Transverse colon (tissue), 4 donors: ENCODE data around the gene IDNK. TPM values are rescaled to one million over a fixed set of nuclear protein-coding genes. Genes with fewer than 3 reads are reported as not detected.

ENCODE experiments used
- DNase-seq: peaks from one replicate; pipeline ENCODE4 v3.0.0-alpha.2; 2019
- H3K27ac ChIP-seq, 4 donors: fragments of 200-600 bp; sonication (generic); 2 replicates each; pipeline ENCODE4 v1.5.1; 2016 to 2018; ENCODE audit warnings: inconsistent platforms in 4 of 4
- H3K27me3 ChIP-seq: fragments of 200-600 bp; sonication (generic); 2 replicates; pipeline ENCODE4 v1.5.1; 2017; ENCODE audit warnings: inconsistent platforms
- H3K36me3 ChIP-seq, 4 donors: fragments of 200-600 bp; sonication (generic); 2 replicates each; pipeline ENCODE4 v1.5.1; 2017 to 2019; ENCODE audit warnings: inconsistent platforms in 4 of 4
- H3K4me1 ChIP-seq, 4 donors: fragments of 200-600 bp; sonication (generic); 2 replicates each; pipeline ENCODE4 v1.5.1; 2017 to 2020; ENCODE audit warnings: inconsistent platforms in 4 of 4
- H3K4me3 ChIP-seq, 4 donors: fragments of 200-600 bp; sonication (generic); 1 replicate in 1 of 4; 2 replicates in 3 of 4; pipeline versions ENCODE4 v1.5.1 to v1.6.1; 2017 to 2019; ENCODE audit warnings: inconsistent platforms in 4 of 4
- H3K9me3 ChIP-seq, 2 donors: fragments of 200-600 bp; sonication (generic); 2 replicates each; pipeline ENCODE4 v1.5.1; 2017 to 2019; ENCODE audit warnings: inconsistent platforms in 2 of 2
- CTCF ChIP-seq, 5 experiments: fragments of 200-600 bp in 3 of 5; fragments of 450-650 bp in 2 of 5; sonication (generic) in 3 of 5; IDR thresholded peaks; 1 replicate in 2 of 5; 2 replicates in 3 of 5; pipeline ENCODE4 v1.5.1; 2016 to 2017; ENCODE audit warnings: antibody characterized with exemption in 5 of 5, inconsistent platforms in 3 of 5, mild to moderate bottlenecking in 2 of 5, moderate library complexity in 1 of 5
- EP300 ChIP-seq: sonication (generic); formaldehyde crosslinking; IDR thresholded peaks from one replicate; pipeline ENCODE4 v1.6.1; 2017; ENCODE audit warnings: antibody characterized with exemption, low read depth
- POLR2A ChIP-seq: fragments of 450-650 bp; IDR thresholded peaks from one replicate; pipeline ENCODE4 v1.6.1; 2016; ENCODE audit warnings: antibody characterized with exemption, mild to moderate bottlenecking, moderate library complexity
- POLR2AphosphoS5 ChIP-seq, 3 donors: sonication (generic); formaldehyde crosslinking; IDR thresholded peaks; one replicate each; pipeline ENCODE4 v1.6.1; 2016; ENCODE audit warnings: antibody characterized with exemption in 3 of 3
- WGBS, 2 donors: methylation state at CpG; one replicate each; pipeline ENCODE4 v1.1.5; 2018; ENCODE audit warnings: low coverage in 1 of 2; 5-methylcytosine and 5-hydroxymethylcytosine counted together
- in situ Hi-C, 4 donors: fragments of 200-750 bp; cut with MboI; loops; one replicate each; pipeline versions ENCODE4 v1.15.0 to v1.15.1; 2017; ENCODE audit warnings: low sequenced_read_pairs in 3 of 4, low pct_ligation_motif_present in 1 of 4, low pct_unique_long_range_greater_than_20kb in 1 of 4
- intact Hi-C: fragments of 100-400 bp; cut with DNase I; formaldehyde crosslinking; loops from one replicate; pipeline ENCODE4 v1.15.1; 2023; ENCODE audit warnings: low total_unique reads
- total RNA-seq, 4 donors: library from RNA; depleted of rRNA; stranded (reverse); fragments of >200 nt; gene quantifications; one replicate each; pipeline ENCODE4 v1.1.0, GENCODE V29; 2016

Gene IDNK
- total RNA-seq, 4 donors from 2014 or later = 4.6 to 18.7 TPM; not detected in 2

- H3K27me3 ChIP-seq = no peaks in the 10 kb centered on the region
- H3K9me3 ChIP-seq = no peaks in the 10 kb centered on the region
- DNase-seq = no peak
- WGBS, 2 donors = 70 to 73% methylated on average over 4 to 8 of the region's 8 CpGs
- H3K4me3 ChIP-seq = no peak overlapping the region
- peaks cover 0 to 7% (median under 1%) of the 10 kb centered on the region in 4 donors for H3K36me3 ChIP-seq
- in situ Hi-C loops = no loop called here
- no peaks in the 10 kb centered on the region for H3K4me1 ChIP-seq
- intact Hi-C loops = no loop called here
- TF ChIP-seq POLR2AphosphoS5 (IDR thresholded peaks at IDR 0.05) (no peak), CTCF (IDR thresholded peaks at IDR 0.05) (no peak), POLR2A (no peak), EP300 (no peak)
- H3K27ac ChIP-seq = no peak overlapping the region
Observed at GRCh38 chr9:83646500-83647239, 23.7 kb downstream of the IDNK start.

GRCh38 chr9:83649080-83649479 is 26.1 kb downstream of the IDNK start:
- Histone ChIP-seq H3K27me3 (no peaks in the 10 kb centered on the region), H3K4me1 (no peaks in the 10 kb centered on the region), H3K27ac (no peak overlapping the region), H3K4me3 (no peak overlapping the region), H3K36me3 (peaks cover 0 to 13% (median 6%) of the 10 kb centered on the region in 4 donors), H3K9me3 (no peaks in the 10 kb centered on the region)
- TF ChIP-seq CTCF (IDR thresholded peaks at IDR 0.05) = peak; percentile 68 to 80 (median 75)
- no peak for TF ChIP-seq EP300
- no peak for TF ChIP-seq POLR2AphosphoS5 (IDR thresholded peaks at IDR 0.05)
- no peak for TF ChIP-seq POLR2A
- peak; percentile 70 for DNase-seq
- in situ Hi-C loops (no loop called here), intact Hi-C loops (no loop called here)
- WGBS, 2 donors = 31 to 67% methylated on average over 2 to 8 of the region's 8 CpGs

- in situ Hi-C loops (no loop called here), intact Hi-C loops (no loop called here)
- Histone ChIP-seq H3K27me3 (no peaks in the 10 kb centered on the region), H3K36me3 (peaks cover 0 to 14% (median 6%) of the 10 kb centered on the region in 4 donors), H3K4me3 (no peak overlapping the region), H3K9me3 (no peaks in the 10 kb centered on the region), H3K4me1 (no peaks in the 10 kb centered on the region), H3K27ac (no peak overlapping the region)
- peak in 1 of 5 experiments; percentile 5 for TF ChIP-seq CTCF (IDR thresholded peaks at IDR 0.05)
- no peak for TF ChIP-seq POLR2AphosphoS5 (IDR thresholded peaks at IDR 0.05)
- DNase-seq = no peak
- WGBS, 2 donors = 86% methylated on average over 4 of the region's 4 CpGs; no CpG with 5 or more reads in 1 of the 2 donors
Observed at GRCh38 chr9:83649515-83649914, 26.6 kb downstream of the IDNK start.

GRCh38 chr9:83651558-83651957 is 28.6 kb downstream of the IDNK start:
- TF ChIP-seq CTCF (IDR thresholded peaks at IDR 0.05) (no peak), POLR2A (no peak), POLR2AphosphoS5 (IDR thresholded peaks at IDR 0.05) (no peak), EP300 (no peak)
- no peaks in the 10 kb centered on the region for H3K9me3 ChIP-seq
- peaks cover 0 to 14% (median 6%) of the 10 kb centered on the region in 4 donors for H3K36me3 ChIP-seq
- H3K27me3 ChIP-seq = no peaks in the 10 kb centered on the region
- intact Hi-C loops = no loop called here
- peaks cover 0 to 6% (median 0%) of the 10 kb centered on the region in 4 donors for H3K4me1 ChIP-seq
- H3K4me3 ChIP-seq = no peak overlapping the region
- WGBS, 2 donors = 86 to 95% methylated on average over 2 of the region's 2 CpGs
- no peak for DNase-seq
- no peak overlapping the region for H3K27ac ChIP-seq
- in situ Hi-C loops = no loop called here
